GM21526 (cell line): ENCODE data around the gene MICALL2.

Experiments
- ATAC-seq: cut with Tn5 transposase; IDR thresholded peaks from one replicate; pipeline ENCODE4 v1.9.1; 2021; ENCODE audit warnings: moderate library complexity; ENCODE audit not compliant: unreplicated experiment, low FRiP score

Gene MICALL2

GRCh38 chr7:1493571-1493970 lies 34.3 kb upstream of the MICALL2 start:
- ATAC-seq = no peak

DNA sequence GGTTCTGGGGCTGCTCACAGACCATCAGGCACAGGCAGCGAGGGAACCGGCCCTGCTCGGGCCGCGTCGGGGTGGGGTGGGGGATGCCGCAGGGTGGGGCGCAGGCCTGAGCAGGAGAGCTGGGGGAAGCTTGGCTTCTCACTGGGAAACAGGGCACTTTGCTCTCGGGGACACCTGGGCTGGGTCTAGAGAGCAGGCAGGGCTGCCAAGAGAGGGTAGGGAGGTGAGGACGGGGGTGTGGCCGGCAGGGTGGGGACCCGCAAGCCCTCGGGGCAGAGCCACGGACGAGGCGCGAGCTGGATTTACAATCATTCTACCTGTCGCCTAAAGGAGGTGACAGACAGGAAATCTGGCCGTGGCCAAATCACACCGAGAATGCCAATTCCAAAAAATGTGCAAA lies 33.9 kb upstream of the MICALL2 start:
- ATAC-seq = no peak

DNA sequence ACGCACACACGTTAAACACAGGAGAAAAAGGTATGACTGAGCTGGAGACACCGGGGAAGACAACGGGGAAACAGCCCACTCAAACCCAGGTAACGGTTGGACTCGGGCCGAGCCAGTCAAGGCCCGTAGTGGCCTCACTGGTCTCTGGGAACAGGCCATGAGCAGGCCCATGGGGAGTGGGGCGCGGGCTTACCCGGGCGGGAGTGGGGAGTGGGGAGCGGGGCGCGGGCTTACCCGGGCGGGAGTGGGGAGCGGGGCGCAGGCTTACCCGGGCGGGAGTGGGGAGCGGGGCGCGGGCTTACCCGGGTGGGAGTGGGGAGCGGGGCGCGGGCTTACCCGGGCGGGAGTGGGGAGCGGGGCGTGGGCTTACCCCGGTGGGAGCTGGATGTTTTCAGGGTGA lies 33.4 kb upstream of the MICALL2 start:
- ATAC-seq = no peak

- ATAC-seq = no peak
Measured at GRCh38 chr7:1492221-1492620, 33.0 kb upstream of the MICALL2 start.

DNA sequence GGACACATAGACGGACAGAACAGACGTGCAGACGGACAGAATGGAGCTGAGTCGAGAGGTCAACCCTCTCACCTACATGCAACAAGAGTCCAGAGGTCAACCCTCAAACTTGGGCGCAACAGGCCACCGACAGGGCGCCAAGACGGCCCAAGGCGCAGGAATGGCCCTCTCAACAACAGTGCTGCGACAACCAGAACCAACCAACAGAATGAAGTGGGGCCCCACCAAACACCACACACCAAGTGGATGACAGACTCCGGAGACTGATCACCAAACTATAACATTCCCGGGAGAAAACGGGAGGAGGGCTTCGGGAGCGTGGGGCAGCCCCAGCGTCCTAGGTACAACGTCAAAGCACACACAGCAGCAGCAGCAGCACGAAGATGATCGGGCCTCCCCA lies 31.6 kb upstream of the MICALL2 start:
- ATAC-seq = no peak

GRCh38 chr7:1489336-1489735 lies 30.1 kb upstream of the MICALL2 start:
- no peak for ATAC-seq

- no peak for ATAC-seq
Measured at GRCh38 chr7:1488016-1488415, 28.7 kb upstream of the MICALL2 start.

DNA sequence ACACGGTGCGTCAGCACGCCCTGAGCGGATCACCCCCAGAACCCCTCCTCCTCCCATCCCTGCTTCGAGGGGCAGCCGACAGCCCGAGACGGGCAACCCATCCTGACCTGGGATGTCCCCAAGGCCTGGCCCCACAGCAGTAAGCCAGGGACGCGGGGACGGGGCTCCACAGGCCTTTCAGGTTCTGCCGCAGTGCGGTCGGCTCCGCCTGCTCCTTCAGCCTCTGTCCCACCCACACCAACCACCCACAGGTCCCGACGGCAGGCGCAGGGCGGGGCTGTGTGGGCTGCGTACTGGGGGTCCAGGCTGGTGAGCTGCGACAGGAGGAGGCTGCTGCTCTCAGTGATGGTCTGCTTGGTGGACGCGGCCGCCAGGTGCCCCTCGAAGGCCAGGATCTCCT lies 28.2 kb upstream of the MICALL2 start:
- ATAC-seq = no peak

GRCh38 chr7:1486571-1486970 lies 27.3 kb upstream of the MICALL2 start:
- ATAC-seq = no peak

DNA sequence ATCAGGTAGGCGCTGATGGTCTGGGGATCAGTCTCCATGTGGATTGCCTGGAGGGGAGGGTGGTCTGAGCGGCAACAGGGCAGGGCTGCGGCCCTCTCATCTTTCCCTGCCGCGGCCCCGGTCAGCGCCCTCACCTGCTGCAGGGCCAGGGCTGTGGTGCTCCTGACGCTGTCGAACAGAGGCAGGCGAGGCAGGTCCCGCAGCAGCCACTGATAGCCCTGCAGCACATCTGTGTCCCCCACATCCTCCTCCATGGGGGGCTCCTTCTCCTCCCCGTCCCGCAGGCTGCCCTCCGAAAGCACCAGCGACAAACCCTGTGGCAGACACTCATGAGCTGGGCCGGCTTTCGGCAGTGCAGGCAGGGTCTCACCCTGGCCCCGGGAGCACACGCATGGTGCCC lies 25.9 kb upstream of the MICALL2 start:
- ATAC-seq = no peak

GRCh38 chr7:1484569-1484968 lies 25.3 kb upstream of the MICALL2 start:
- no peak for ATAC-seq

DNA sequence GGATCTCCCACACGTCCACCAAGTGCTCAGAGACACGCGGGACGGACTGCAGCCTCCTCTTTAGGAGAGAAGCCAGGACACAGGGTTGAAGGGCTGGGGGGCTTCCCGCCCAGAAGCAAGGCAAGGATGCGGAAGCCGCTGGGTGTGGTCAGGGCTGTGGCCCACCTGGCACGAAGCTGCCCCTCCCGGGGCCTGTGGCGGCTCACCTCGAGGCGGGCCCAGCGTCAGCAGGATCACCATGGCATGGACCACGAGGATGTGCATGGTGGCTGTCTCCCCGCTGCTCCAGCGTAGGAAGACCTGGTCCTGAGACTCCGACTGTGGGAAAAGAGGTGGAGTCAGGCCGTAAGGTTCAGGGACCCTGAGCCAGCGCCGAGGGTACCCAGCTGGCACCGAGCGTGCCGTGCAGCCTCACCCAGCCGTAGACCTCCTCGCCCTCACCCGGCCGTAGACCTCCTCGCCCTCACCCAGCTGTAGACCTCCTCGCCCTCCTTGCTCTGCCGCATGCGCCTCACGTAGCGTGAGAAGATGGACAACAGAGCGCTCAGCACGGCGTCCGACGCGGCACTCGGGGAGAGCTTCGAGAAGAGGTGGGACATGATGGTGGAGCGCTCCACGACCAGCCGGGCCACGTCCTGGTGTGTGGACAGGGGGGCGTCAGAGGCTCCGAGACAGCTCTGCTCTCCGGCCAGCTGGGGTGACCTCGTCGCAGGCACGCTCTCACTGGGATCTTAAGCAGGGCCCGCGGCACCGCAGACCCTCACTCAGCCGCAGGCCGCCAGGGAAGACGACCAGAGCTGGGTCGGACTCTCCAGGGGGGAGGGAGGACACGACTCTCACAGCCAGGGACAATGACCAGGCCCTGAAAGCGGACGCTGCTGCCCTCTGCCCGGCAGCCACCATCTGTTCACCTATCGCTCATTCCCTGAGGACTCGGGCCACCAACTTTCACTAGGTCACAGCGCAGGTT lies 24.6 kb upstream of the MICALL2 start:
- ATAC-seq = no peak

DNA sequence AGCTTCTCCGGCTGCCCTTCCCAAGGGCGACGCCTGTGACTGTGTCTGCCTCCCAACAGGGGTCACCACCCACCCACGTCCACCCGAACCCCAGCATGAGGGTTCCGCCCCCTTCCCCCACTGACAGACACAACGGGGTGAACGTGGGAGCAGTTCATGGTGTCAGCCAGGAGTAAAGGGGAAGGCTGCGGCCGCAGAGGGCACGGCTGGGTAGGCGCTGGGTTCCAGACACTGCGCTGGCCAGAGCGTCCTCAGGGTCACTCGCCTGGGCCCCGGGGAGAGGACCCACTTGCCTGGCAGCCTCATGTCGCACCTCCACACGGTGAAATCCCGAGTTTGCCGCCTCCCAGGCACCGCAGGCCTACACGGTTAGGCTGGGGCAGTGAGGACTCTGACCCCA lies 23.8 kb upstream of the MICALL2 start:
- ATAC-seq = no peak

DNA sequence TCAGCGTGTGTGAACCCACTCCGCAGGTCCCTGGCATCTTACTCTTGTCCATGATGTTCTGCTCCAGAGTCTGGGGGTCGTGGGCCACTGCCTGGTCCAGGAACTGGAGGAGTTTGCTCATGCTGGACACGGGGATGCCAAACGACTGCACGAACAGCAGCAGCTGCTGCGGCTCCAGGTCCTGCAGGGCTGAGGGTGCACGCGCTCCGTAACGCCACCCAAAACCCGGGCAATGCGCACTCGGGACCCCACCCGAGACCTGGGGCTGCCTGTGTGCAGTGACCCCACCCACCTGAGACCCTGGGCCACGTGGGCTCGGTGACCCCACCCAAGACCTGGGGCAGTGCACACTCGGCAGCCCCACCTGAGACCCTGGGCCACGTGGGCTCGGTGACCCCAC lies 22.0 kb upstream of the MICALL2 start:
- ATAC-seq = no peak

GRCh38 chr7:1480670-1481069 lies 21.4 kb upstream of the MICALL2 start:
- no peak for ATAC-seq

GRCh38 chr7:1479287-1479686 lies 20.0 kb upstream of the MICALL2 start:
- no peak for ATAC-seq

DNA sequence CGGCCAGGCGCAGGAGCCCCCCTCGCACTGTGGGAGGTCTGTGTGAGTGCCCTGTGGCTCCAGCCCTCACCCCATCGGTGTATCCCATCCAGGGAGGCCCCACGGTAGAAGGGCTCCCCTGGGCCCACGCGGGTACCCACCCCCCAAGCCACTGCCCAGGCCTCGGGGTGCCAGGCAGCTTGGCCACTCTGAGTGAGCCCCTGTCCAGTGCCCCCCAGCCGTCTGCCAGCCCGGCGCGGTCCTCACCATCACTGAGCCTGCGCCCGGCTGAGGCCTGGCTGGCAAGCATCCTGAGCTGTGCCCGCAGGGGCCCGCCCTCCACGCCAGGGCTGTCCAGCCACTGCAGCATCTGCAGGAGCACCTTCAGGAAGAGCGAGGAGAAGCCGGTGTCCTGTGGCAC lies 19.2 kb upstream of the MICALL2 start:
- no peak for ATAC-seq

- ATAC-seq = no peak
Measured at GRCh38 chr7:1476859-1477258, 17.6 kb upstream of the MICALL2 start.

DNA sequence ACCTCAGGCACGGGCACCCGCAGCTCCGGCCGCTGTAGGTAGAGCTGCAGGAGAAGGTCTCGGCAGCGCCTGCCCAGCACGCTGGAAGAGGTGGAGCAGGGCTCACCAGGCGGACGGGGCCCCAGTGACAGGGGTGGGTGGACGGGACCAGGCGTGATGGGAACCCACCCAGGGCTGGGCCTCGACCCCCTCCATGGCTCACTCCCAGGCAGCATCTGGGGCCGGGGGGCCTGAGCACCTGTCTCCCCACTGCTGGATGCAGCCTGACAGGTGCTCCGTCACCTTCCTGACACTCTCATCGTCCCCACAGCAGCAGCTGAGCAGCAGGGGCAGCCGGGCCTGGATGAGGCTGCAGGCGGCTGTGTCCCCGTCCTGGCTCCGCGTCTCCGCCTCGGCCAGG lies 16.7 kb upstream of the MICALL2 start:
- ATAC-seq = no peak

GRCh38 chr7:1475393-1475792 lies 16.1 kb upstream of the MICALL2 start:
- no peak for ATAC-seq

- ATAC-seq = no peak
Measured at GRCh38 chr7:1474736-1475135, 15.5 kb upstream of the MICALL2 start.

DNA sequence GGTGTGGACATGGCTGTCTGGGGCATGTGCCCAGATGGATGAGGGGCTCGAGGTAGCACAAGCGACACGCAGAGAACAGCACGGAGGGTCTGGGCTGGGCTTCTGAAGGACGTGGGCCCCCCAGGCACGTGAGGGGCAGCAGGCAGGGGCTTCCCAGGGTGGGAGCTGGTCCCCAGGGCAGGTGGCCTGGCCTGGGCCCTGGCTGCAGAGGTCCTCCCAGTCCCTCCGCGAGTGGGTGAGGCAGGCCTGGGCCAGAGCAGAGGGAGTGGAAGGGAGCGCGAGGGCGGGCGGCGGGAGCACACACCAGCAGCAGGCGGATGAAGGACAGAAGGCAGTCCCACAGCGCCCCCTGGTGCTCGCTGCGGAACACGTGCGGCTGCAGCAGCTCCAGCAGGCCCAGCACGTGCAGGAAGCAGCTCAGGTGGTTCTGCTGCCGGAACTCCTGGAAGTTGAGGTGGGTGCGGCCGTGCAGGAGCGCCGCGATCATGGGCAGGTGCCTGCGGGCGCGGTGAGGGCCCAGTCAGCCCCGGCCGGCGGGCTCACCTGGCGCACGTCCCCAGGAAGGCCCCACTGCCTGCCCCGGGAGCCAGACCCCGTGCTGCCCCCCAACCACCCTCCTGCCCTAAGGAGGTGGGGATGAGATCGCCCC lies 14.7 kb upstream of the MICALL2 start:
- no peak for ATAC-seq
